Testis (tissue), 2 donors: ENCODE measurements around the gene YTHDF1.

Experiments used
- POLR2A ChIP-seq: fragments of 450-650 bp; IDR thresholded peaks from one replicate; pipeline ENCODE4 v1.6.1; 2017; ENCODE audit warnings: antibody characterized with exemption, mild to moderate bottlenecking, moderate library complexity
- TF ChIP-seq, protein P1 (sequence below), 3 experiments: fragments of 450-650 bp in 2 of 3; fragments of 200-600 bp in 1 of 3; sonication (generic) in 1 of 3; IDR thresholded peaks; one replicate each; pipeline ENCODE4 v1.5.1; 2016 to 2019; ENCODE audit warnings: antibody characterized with exemption in 3 of 3, mild to moderate bottlenecking in 2 of 3, moderate library complexity in 1 of 3

DNA sequence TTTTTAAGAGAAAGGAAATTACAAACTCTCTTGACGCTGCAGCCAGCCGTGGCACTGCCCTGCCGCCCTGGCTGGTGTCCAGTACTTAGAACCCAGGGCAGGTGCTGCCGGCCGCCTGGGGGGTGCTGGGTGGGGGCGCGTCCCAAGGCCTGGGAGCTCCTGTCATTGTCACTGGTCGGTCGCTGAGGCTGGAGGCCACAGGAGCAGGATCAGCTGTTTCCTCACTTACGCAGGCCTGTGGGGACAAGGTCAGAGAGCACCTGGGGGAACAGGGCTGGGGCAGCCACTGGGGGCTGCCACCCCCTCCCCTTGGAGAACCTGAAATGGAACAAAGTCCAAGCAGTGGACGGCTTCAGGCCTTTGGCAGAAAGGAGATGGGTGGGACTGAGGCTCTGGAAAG, 25.3 kb upstream of the YTHDF1 start:
- TF ChIP-seq POLR2A = no peak
- TF ChIP-seq, protein P1, sequence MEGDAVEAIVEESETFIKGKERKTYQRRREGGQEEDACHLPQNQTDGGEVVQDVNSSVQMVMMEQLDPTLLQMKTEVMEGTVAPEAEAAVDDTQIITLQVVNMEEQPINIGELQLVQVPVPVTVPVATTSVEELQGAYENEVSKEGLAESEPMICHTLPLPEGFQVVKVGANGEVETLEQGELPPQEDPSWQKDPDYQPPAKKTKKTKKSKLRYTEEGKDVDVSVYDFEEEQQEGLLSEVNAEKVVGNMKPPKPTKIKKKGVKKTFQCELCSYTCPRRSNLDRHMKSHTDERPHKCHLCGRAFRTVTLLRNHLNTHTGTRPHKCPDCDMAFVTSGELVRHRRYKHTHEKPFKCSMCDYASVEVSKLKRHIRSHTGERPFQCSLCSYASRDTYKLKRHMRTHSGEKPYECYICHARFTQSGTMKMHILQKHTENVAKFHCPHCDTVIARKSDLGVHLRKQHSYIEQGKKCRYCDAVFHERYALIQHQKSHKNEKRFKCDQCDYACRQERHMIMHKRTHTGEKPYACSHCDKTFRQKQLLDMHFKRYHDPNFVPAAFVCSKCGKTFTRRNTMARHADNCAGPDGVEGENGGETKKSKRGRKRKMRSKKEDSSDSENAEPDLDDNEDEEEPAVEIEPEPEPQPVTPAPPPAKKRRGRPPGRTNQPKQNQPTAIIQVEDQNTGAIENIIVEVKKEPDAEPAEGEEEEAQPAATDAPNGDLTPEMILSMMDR (IDR thresholded peaks at IDR 0.05) = no peak
